ENCODE data around the gene TBC1D32.

GRCh38 chr6:121110733-121111132, 223.5 kb downstream of the TBC1D32 start:
- no peak for TF ChIP-seq TAF1 (IDR thresholded peaks at IDR 0.05; ENCODE audit: borderline replicate concordance, low read depth, low read length)
- no peak for TF ChIP-seq POLR2A (IDR thresholded peaks at IDR 0.05; ENCODE audit: low read depth, low read length)
- no peak for TF ChIP-seq POLR2AphosphoS5 (IDR thresholded peaks at IDR 0.05; ENCODE audit: low read depth, low read length)
